Heart right ventricle (tissue), 16 donors: Measurements from ENCODE around the gene SEC14L2. TPM values are rescaled to one million over a fixed set of nuclear protein-coding genes. Genes with fewer than 3 reads are reported as not detected.
A peak's percentile ranks its signal among the peaks of the same experiment; 100 is the strongest.

Source experiments
- ATAC-seq, 8 donors: fragments of 200-7000 bp; cut with Tn5 transposase; one replicate each; pipeline ENCODE4 v1.9.1; 2020; ENCODE audit warnings: mild to moderate bottlenecking in 8 of 8, moderate library complexity in 8 of 8, moderate number of reproducible peaks in 1 of 8
- DNase-seq, 2 donors: peaks; one replicate each; pipeline ENCODE4 v3.0.0-alpha.2; 2020
- H3K27ac ChIP-seq, 10 donors: fragments of 200-600 bp; sonication (generic) in 2 of 10; one replicate each; pipeline versions ENCODE4 v1.5.0 to v1.8.0; 2020 to 2022; ENCODE audit warnings: mild to moderate bottlenecking in 3 of 10
- H3K27me3 ChIP-seq, 7 donors: fragments of 200-600 bp; one replicate each; pipeline ENCODE4 v1.8.0; 2021 to 2022; ENCODE audit warnings: mild to moderate bottlenecking in 2 of 7
- H3K36me3 ChIP-seq, 9 donors: fragments of 200-600 bp; sonication (generic) in 1 of 9; one replicate each; pipeline versions ENCODE4 v1.5.0 to v1.8.0; 2020 to 2022; ENCODE audit warnings: mild to moderate bottlenecking in 2 of 9
- H3K4me1 ChIP-seq, 9 donors: fragments of 200-600 bp; sonication (generic) in 1 of 9; one replicate each; pipeline versions ENCODE4 v1.5.0 to v1.8.0; 2020 to 2022; ENCODE audit warnings: mild to moderate bottlenecking in 4 of 9
- H3K4me3 ChIP-seq, 10 donors: fragments of 200-600 bp; sonication (generic) in 2 of 10; one replicate each; pipeline versions ENCODE4 v1.5.0 to v1.8.0; 2020 to 2022; ENCODE audit warnings: mild to moderate bottlenecking in 7 of 10, moderate library complexity in 2 of 10
- H3K9me3 ChIP-seq, 11 donors: fragments of 200-600 bp in 10 of 11; sonication (generic) in 2 of 11; one replicate each; pipeline versions ENCODE4 v1.5.0 to v1.8.0; 2013 to 2022; ENCODE audit warnings: mild to moderate bottlenecking in 2 of 11, control low read depth in 1 of 11, moderate library complexity in 1 of 11
- WGBS, 2 donors: extraction: QIAGEN DNeasy Blood & Tissue Kit; methylation state at CpG; one replicate each; pipeline ENCODE4 v1.1.7; 2013; ENCODE audit warnings: inconsistent platforms in 1 of 2; 5-methylcytosine and 5-hydroxymethylcytosine counted together
- intact Hi-C, 10 donors: fragments of 100-400 bp; cut with DNase I; formaldehyde crosslinking; loops; one replicate each; pipeline versions ENCODE4 v1.11.1 to v1.14.2; 2022
- polyA plus RNA-seq, 2 donors: library from polyadenylated mRNA; stranded (reverse); fragments of 200-250 nt; gene quantifications; one replicate each; pipeline ENCODE4 v1.2.3, GENCODE V29; 2013
- total RNA-seq, 10 donors: library from RNA; stranded (reverse); fragmentation: NEBNext Ultra II Directional in 3 of 10; extraction: Animal tissue kit (Norgen Biotek cat#: 25700) in 3 of 10; gene quantifications; one replicate each; pipeline versions ENCODE4 v1.2.1 to v1.2.4, GENCODE V29; 2021 to 2023
- TF ChIP-seq, protein P1 (sequence below), 9 donors: fragments of 200-600 bp; sonication (generic) in 2 of 9; IDR thresholded peaks; one replicate each; pipeline versions ENCODE4 v1.5.0 to v1.8.0; 2021 to 2022; ENCODE audit warnings: antibody characterized with exemption in 9 of 9, mild to moderate bottlenecking in 5 of 9, moderate library complexity in 1 of 9
- donor health status: Arrhythmogenic right ventricular cardiomyopathy.
- donor health status: ischemic (EF 13 %, LVEDD 7.1; RV severe dilation, severe dysfunction).
- donor health status: healthy with polysubstance abuse.
- donor health status: DM: no; HTN: yes; CAD: no.
- donor health status: DM: no; HTN: no; CAD: no.
- donor health status: ischemic (EF 25% LVEDD 6.9; RV normal size, moderate dysfunction).
- donor health status: ischemic (EF 25% LVEDD 5.7; RV mildly dilated, moderate dysfunction).
- donor health status: healthy.
- donor health status: DM: yes; HTN: yes; CAD: no.
- donor health status: Ischemic cardiomyopathy.
- donor health status: ischemic (EF 35%, LVEDD 5.7; RV mildly dilated, moderate dysfunction).
- donor health status: nonischemic (EF 11% LVEDD 7.7; RV severe dilation, severe dysfunction).
- donor health status: DM: yes; HTN: yes; CAD: no.
- donor health status: PGD.
- donor health status: ischemic (EF 29% LVEDD 5.4; RV normal size, mild dysfunction).
- donor health status: nonischemic (EF 23%, LVEDD 6.1; RV moderate dilation, normal function).

The SEC14L2 gene
- total and polyA plus RNA-seq, 12 donors = 0.21 to 7.6 (median 0.87) TPM

DNA sequence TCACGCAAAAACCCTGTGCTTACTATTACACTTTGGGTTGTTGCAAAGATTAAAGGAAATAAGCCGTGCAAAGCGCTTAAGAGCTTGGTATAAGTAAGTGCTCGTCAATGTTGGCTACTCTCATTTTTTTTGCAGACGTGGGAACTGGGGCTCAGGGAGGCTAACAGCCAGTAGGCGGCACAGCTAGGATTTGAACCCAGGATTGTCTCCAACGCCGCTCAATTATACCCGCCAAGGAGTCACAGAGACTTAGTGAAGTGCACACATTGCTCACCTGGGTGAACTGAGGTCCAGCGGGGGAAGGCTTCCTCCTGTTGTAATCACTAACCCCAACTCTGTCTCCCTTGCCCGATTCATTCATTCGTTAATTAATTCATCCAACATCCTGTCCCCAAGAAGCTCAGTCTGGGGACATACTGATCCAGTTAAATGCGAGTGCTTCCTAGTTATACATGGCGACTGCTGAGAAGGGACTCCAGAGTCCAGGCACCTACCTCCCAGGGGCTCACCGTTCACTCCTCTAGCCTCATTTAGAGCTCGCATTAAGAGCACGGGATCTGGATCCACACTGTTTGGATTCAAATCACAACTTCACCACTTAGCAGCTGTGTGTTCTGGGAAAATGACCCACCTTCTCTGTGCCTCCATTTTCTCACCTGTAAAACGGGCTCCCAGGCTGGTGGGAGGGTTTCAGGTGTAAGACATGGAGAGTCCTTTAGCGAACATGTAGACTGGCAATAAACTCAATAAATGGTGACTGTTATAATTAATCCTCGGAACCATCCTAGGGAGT lies 27.9 kb downstream of the SEC14L2 start:
- Histone ChIP-seq H3K4me3 (peak overlapping the region; percentile 65 to 88 (median 74)), H3K27me3 (no peaks in the 10 kb centered on the region), H3K27ac (peak overlapping the region in 9 of 10 donors; percentile 90 to 98 (median 96)), H3K36me3 (peaks cover 0 to 37% (median 0%) of the 10 kb centered on the region in 9 donors), H3K4me1 (peaks cover 7 to 67% (median 41%) of the 10 kb centered on the region in 9 donors), H3K9me3 (peaks cover 0 to 4% (median 0%) of the 10 kb centered on the region in 11 donors)
- intact Hi-C loops = no loop called here
- WGBS, 2 donors = 46 to 48% methylated on average over 20 of the region's 20 CpGs
- ATAC-seq (no peak), DNase-seq (no peak)
- TF ChIP-seq, protein P1, sequence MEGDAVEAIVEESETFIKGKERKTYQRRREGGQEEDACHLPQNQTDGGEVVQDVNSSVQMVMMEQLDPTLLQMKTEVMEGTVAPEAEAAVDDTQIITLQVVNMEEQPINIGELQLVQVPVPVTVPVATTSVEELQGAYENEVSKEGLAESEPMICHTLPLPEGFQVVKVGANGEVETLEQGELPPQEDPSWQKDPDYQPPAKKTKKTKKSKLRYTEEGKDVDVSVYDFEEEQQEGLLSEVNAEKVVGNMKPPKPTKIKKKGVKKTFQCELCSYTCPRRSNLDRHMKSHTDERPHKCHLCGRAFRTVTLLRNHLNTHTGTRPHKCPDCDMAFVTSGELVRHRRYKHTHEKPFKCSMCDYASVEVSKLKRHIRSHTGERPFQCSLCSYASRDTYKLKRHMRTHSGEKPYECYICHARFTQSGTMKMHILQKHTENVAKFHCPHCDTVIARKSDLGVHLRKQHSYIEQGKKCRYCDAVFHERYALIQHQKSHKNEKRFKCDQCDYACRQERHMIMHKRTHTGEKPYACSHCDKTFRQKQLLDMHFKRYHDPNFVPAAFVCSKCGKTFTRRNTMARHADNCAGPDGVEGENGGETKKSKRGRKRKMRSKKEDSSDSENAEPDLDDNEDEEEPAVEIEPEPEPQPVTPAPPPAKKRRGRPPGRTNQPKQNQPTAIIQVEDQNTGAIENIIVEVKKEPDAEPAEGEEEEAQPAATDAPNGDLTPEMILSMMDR (IDR thresholded peaks at IDR 0.05) = no peak

DNA sequence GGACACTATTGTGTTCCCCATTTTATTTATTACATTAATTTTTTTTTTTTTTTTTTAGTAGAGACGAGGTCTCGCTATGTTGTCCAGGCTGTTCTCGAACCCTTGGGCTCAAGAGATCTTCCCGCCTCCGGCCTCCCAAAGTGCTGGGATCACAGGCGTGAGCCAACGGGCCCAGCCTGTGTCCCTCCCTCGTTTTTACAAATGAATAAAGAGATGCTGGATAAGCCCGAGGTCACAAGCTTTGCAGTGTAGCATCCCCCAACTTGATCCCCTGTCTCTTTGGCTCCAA lies 28.5 kb downstream of the SEC14L2 start:
- intact Hi-C loops = no loop called here
- TF ChIP-seq, protein P1 (IDR thresholded peaks at IDR 0.05) = no peak
- ATAC-seq (no peak), DNase-seq (no peak)
- Histone ChIP-seq H3K9me3 (peaks cover 0 to 4% (median 0%) of the 10 kb centered on the region in 11 donors), H3K4me3 (peak overlapping the region; percentile 53 to 88 (median 74)), H3K27ac (peak overlapping the region in 9 of 10 donors; percentile 73 to 97 (median 81)), H3K36me3 (peaks cover 0 to 31% (median 0%) of the 10 kb centered on the region in 9 donors), H3K27me3 (no peaks in the 10 kb centered on the region), H3K4me1 (peaks cover 7 to 62% (median 41%) of the 10 kb centered on the region in 9 donors)
- 8 to 10% methylated on average over 9 of the region's 9 CpGs for WGBS, 2 donors

DNA sequence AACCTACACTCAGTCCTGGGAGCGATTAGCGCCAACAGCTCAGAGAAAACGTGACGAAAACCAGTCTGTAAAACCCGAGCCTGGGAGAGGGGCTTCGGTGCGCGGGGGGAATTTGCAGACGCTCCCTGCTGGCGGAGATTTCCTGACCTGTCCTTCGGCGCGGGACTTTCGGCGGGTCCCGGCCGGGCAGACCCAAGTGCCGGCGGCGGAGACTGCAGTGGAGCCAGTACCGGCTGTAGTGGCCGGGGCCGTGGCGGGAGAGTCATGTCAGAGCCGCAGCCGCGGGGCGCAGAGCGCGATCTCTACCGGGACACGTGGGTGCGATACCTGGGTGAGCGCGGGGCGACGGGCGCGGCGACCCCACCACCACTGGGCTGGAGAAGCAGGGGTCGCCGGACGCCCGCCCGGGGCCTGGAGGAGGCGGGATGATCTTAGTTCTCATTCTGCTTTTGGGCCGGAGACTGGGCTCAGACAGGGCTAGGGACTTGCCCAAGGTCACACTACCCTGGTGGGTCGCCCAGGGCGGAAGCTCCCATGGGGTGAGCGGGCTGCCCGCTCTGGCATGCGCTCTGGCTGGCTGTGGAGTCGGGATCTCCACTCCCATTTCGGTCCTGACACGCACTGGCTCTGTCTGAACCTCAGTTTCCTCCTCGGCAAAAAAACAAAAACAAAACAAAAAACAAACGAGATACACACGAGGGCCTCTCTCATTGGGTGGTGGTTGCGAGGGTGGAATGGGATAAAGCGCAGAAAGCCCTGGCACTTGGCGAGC lies 29.0 kb downstream of the SEC14L2 start, which contains the start of gene MTFP1:
MTFP1 (plus strand) TSS at position 153 of the 772 bp plus-strand sequence; CDS start at position 265, 112 bp downstream.
- H3K4me1 ChIP-seq = peaks cover 7 to 57% (median 41%) of the 10 kb centered on the region in 9 donors
- ATAC-seq (no peak), DNase-seq (peak; percentile 50 to 66)
- TF ChIP-seq, protein P1 (IDR thresholded peaks at IDR 0.05) = peak in 1 of 9 donors; percentile 18
- peaks cover 0 to 4% (median 0%) of the 10 kb centered on the region in 11 donors for H3K9me3 ChIP-seq
- 1 to 3% methylated on average over 61 of the region's 61 CpGs for WGBS, 2 donors
- intact Hi-C loops = no loop called here
- peak within 1 kb of the TSS in 9 of 10 donors; percentile 73 to 98 (median 95) for H3K27ac ChIP-seq
- no peaks in the 10 kb centered on the region for H3K27me3 ChIP-seq
- H3K4me3 ChIP-seq = peak within 1 kb of the TSS; percentile 65 to 88 (median 74)
- H3K36me3 ChIP-seq = peaks cover 0 to 27% (median 0%) of the 10 kb centered on the region in 9 donors
